SK-N-MC (cell line): ENCODE results near the gene PAIP2.

Experiments
- EZH2 ChIP-seq: fragments of 200-600 bp; sonication (generic); IDR thresholded peaks from one replicate; pipeline ENCODE4 v1.6.1; 2017; ENCODE audit warnings: antibody characterized with exemption
- FOXP2 ChIP-seq: optimal IDR thresholded peaks from 2 replicates; pipeline ENCODE3; 2011; ENCODE audit warnings: mild to moderate bottlenecking, moderate library complexity; ENCODE audit not compliant: insufficient read depth; ENCODE audit errors: extremely low read length, control extremely low read depth
- POLR2AphosphoS5 ChIP-seq: IDR thresholded peaks from 2 replicates; pipeline ENCODE4 v1.6.1; 2012; ENCODE audit warnings: mild to moderate bottlenecking, low read depth, low read length, borderline replicate concordance

- TF ChIP-seq EZH2 (no peak), FOXP2 (no peak), POLR2AphosphoS5 (no peak; the same call in 1 of the 2 replicates)
Measured at GRCh38 chr5:139335811-139336210, 5.8 kb upstream of the PAIP2 start.
